T-helper 17 cell (primary cell): ENCODE data around the gene CACNA2D2. TPM values are rescaled to one million over a fixed set of nuclear protein-coding genes. Genes with fewer than 3 reads are reported as not detected.

Experiments used
- ATAC-seq: fragments of 150-1000 bp; cut with Tn5 transposase; 2 replicates; pipeline ENCODE4 v1.10.0; 2021; ENCODE audit warnings: mild to moderate bottlenecking, moderate library complexity
- DNase-seq, 3 donors: peaks; one replicate each; pipeline versions ENCODE4 v3.0.0 to v3.0.0-alpha.2; 2020 to 2021
- H3K9me3 ChIP-seq: one replicate; pipeline ENCODE4 v1.7.0; 2013; ENCODE audit warnings: low read length, mild to moderate bottlenecking; ENCODE audit not compliant: control insufficient read depth, poor library complexity, severe bottlenecking
- H3K27ac Mint-ChIP-seq: one replicate; pipeline ENCODE4 v1.8.0; 2022; ENCODE audit warnings: mild to moderate bottlenecking, moderate library complexity, mixed read lengths
- H3K27me3 Mint-ChIP-seq: one replicate; pipeline ENCODE4 v1.8.0; 2022; ENCODE audit warnings: mixed read lengths
- H3K36me3 Mint-ChIP-seq: one replicate; pipeline ENCODE4 v1.8.0; 2022; ENCODE audit warnings: low read depth, mixed read lengths
- H3K4me1 Mint-ChIP-seq: one replicate; pipeline ENCODE4 v1.8.0; 2022; ENCODE audit warnings: mild to moderate bottlenecking, mixed read lengths
- H3K4me3 Mint-ChIP-seq: one replicate; pipeline ENCODE4 v1.8.0; 2022; ENCODE audit warnings: mild to moderate bottlenecking, moderate library complexity, mixed read lengths
- total RNA-seq, 4 donors: library from RNA in 2 of 4; stranded (reverse) in 2 of 4; gene quantifications; one replicate each; pipeline ENCODE4 v1.2.3 and lab custom pipeline; 2022 to 2026

The CACNA2D2 gene
- total RNA-seq, 2 donors from 2014 or later: 2.2 to 3.5 TPM

- no peaks in the 10 kb centered on the region for H3K27me3 Mint-ChIP-seq
- peaks cover 2% of the 10 kb centered on the region for H3K36me3 Mint-ChIP-seq
- H3K27ac Mint-ChIP-seq: peak overlapping the region; percentile 99
- DNase-seq (no peak), ATAC-seq (no peak)
- H3K4me1 Mint-ChIP-seq: peaks cover 32% of the 10 kb centered on the region
- H3K4me3 Mint-ChIP-seq: peak overlapping the region; percentile 95
- H3K9me3 ChIP-seq: no peaks in the 10 kb centered on the region
Observed at GRCh38 chr3:50350213-50350526, 153.3 kb downstream of the CACNA2D2 start.

DNA sequence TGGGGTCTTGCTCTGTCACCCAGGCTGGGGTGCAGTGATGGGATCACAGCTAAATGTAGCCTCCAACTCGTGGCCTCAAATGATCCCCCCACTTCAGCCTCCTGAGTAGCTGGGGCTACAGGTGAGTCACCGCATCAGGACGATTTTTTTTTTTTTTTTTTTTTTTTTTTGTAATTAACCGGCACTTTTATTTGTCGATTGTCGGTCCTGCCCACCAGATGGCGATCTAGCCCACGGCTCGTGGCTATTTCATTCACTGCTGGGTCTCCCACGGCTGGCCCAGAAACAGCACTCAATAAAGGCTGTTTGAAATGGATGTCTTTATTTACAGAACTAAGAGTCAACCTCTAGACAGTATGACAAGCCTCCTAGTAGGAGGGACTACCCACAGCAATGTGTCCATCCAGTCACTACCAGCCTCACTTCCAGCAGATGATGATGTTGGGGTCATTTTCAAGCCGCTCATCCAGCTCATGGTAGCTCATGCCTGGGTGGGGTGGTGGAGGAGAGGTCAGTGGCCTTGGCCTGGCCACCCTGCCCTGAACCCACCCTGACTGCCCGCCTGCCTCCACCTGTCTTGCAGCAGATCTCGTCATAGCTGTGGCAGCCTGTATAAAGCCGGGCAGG lies 156.1 kb downstream of the CACNA2D2 start:
- peaks cover 2% of the 10 kb centered on the region for H3K36me3 Mint-ChIP-seq
- no peaks in the 10 kb centered on the region for H3K9me3 ChIP-seq
- no peak overlapping the region for H3K27ac Mint-ChIP-seq
- DNase-seq (peak; percentile 64 to 68 (median 64)), ATAC-seq (peak; percentile 16)
- no peak overlapping the region for H3K4me3 Mint-ChIP-seq
- H3K4me1 Mint-ChIP-seq: peaks cover 35% of the 10 kb centered on the region
- no peaks in the 10 kb centered on the region for H3K27me3 Mint-ChIP-seq

GRCh38 chr3:50345586-50346234 lies 157.7 kb downstream of the CACNA2D2 start, which contains the start of gene ZMYND10:
Gene ZMYND10 (minus strand): TSS chr3:50345732. CDS start chr3:50345579, 153 bp downstream.
- H3K36me3 Mint-ChIP-seq: peaks cover 2% of the 10 kb centered on the region
- H3K4me3 Mint-ChIP-seq: peak within 1 kb of the TSS; percentile 85
- ATAC-seq (peak; percentile 40), DNase-seq (peak; percentile 70 to 75 (median 70))
- H3K4me1 Mint-ChIP-seq: peaks cover 34% of the 10 kb centered on the region
- no peaks in the 10 kb centered on the region for H3K27me3 Mint-ChIP-seq
- H3K9me3 ChIP-seq: no peaks in the 10 kb centered on the region
- H3K27ac Mint-ChIP-seq: peak within 1 kb of the TSS; percentile 24

GRCh38 chr3:50345008-50345407 lies 158.4 kb downstream of the CACNA2D2 start:
- H3K36me3 Mint-ChIP-seq: peaks cover under 1% of the 10 kb centered on the region
- H3K9me3 ChIP-seq: no peaks in the 10 kb centered on the region
- peaks cover 28% of the 10 kb centered on the region for H3K4me1 Mint-ChIP-seq
- H3K27ac Mint-ChIP-seq: no peak overlapping the region
- ATAC-seq (no peak), DNase-seq (no peak)
- H3K27me3 Mint-ChIP-seq: no peaks in the 10 kb centered on the region
- peak overlapping the region; percentile 59 for H3K4me3 Mint-ChIP-seq

DNA sequence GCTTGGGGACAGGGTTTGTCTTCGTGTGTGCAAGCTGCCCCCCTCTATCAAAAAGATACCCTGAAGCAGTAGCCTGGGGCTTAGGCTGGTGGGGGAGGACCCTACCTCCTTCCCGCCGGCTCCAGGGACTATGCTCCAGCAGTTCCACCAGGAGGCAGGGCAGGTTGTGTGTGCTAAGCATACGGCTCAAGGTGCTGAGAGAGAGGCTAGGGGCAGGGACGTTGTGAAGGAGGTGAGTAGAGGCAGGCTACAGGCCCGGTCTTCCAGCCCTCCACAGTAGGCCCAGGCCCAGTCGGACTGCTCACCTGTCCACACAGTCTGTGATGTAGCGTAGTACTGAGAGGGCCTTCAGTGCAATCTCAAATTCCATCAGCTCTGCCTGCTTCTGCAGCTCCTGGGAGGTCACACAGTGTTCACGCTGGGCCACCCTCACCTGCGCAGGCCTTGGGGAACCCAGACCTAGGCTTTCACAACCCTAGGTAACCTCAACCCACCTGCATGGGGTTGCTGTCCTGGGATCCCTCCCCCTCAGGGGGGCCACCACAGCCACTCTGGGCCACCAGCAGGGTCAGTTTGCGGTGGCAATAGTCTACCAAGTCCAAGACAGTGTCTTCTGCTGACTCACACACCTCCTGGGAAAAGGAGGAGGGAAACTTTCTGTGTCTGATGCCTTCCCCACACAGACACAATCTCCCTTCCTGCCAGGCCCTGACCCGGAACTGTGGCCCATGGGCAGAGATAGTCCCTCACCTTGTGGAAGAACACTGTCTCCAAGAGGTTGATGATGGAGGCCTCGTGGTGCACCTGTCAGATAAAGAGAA lies 160.4 kb downstream of the CACNA2D2 start:
- Mint-ChIP-seq H3K36me3 (peaks cover 4% of the 10 kb centered on the region), H3K27me3 (no peaks in the 10 kb centered on the region), H3K4me1 (peaks cover 39% of the 10 kb centered on the region), H3K27ac (peak overlapping the region; percentile 99), H3K4me3 (no peak overlapping the region)
- DNase-seq: no peak
- no peak for ATAC-seq
- H3K9me3 ChIP-seq: no peaks in the 10 kb centered on the region

DNA sequence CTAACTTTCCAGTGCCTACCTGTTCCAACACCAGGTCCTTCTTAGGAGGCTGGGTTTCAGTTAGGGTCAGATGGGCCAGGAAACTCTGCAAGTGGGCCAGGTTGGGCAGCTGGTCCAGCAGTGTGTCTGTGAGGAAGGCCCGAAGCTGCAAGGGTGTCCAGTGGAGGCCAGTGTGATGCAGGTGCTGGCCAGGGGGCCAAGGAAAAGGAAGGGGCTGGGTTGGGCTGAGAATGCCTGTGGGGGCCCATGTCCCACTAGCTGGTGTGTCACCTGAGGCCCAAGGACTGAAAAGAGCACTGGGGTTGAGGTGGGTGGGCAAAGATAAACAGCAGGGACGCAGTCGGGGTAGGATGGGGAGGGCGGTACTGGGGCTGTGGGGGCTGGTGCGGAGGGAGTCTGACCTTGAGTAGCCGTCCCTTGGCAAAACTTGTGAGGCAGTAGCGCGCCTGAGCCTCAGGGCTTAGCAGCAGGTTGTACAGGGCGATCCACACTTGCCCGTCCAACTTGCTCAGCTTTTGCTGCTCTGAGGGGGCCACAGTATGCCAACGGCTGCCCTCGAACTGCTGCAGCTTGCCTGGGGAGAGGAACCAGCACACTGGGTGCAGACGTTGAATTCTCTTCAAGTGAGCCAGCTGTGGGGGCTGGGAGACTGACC lies 161.3 kb downstream of the CACNA2D2 start:
- H3K4me1 Mint-ChIP-seq: peaks cover 40% of the 10 kb centered on the region
- peaks cover 5% of the 10 kb centered on the region for H3K36me3 Mint-ChIP-seq
- ATAC-seq (no peak), DNase-seq (no peak)
- peak overlapping the region; percentile 41 for H3K4me3 Mint-ChIP-seq
- H3K27me3 Mint-ChIP-seq: no peaks in the 10 kb centered on the region
- peak overlapping the region; percentile 99 for H3K27ac Mint-ChIP-seq
- no peaks in the 10 kb centered on the region for H3K9me3 ChIP-seq

- DNase-seq: no peak
- Mint-ChIP-seq H3K27me3 (no peaks in the 10 kb centered on the region), H3K4me3 (peak overlapping the region; percentile 97), H3K27ac (peak overlapping the region; percentile 99), H3K36me3 (peaks cover 5% of the 10 kb centered on the region), H3K4me1 (peaks cover 41% of the 10 kb centered on the region)
- H3K9me3 ChIP-seq: no peaks in the 10 kb centered on the region
- ATAC-seq: no peak
Observed at GRCh38 chr3:50341537-50341936, 161.9 kb downstream of the CACNA2D2 start.

- H3K9me3 ChIP-seq: no peaks in the 10 kb centered on the region
- peak within 1 kb of the TSS; percentile 99 for H3K27ac Mint-ChIP-seq
- H3K4me3 Mint-ChIP-seq: peak within 1 kb of the TSS; percentile 97
- ATAC-seq (peak; percentile 17), DNase-seq (peak in 2 of 3 donors; percentile 61 to 62)
- H3K27me3 Mint-ChIP-seq: no peaks in the 10 kb centered on the region
- peaks cover 45% of the 10 kb centered on the region for H3K4me1 Mint-ChIP-seq
- peaks cover 5% of the 10 kb centered on the region for H3K36me3 Mint-ChIP-seq
Observed at GRCh38 chr3:50340448-50341329, 162.7 kb downstream of the CACNA2D2 start, which contains the start of gene RASSF1. Gene RASSF1 (minus strand): TSS chr3:50340836. CDS start chr3:50340805, 31 bp downstream.

- no peak for DNase-seq
- no peaks in the 10 kb centered on the region for H3K9me3 ChIP-seq
- no peak for ATAC-seq
- Mint-ChIP-seq H3K4me1 (peaks cover 50% of the 10 kb centered on the region), H3K27ac (peak overlapping the region; percentile 99), H3K27me3 (no peaks in the 10 kb centered on the region), H3K4me3 (peak overlapping the region; percentile 97), H3K36me3 (peaks cover 5% of the 10 kb centered on the region)
Observed at GRCh38 chr3:50340147-50340447, 163.3 kb downstream of the CACNA2D2 start.

DNA sequence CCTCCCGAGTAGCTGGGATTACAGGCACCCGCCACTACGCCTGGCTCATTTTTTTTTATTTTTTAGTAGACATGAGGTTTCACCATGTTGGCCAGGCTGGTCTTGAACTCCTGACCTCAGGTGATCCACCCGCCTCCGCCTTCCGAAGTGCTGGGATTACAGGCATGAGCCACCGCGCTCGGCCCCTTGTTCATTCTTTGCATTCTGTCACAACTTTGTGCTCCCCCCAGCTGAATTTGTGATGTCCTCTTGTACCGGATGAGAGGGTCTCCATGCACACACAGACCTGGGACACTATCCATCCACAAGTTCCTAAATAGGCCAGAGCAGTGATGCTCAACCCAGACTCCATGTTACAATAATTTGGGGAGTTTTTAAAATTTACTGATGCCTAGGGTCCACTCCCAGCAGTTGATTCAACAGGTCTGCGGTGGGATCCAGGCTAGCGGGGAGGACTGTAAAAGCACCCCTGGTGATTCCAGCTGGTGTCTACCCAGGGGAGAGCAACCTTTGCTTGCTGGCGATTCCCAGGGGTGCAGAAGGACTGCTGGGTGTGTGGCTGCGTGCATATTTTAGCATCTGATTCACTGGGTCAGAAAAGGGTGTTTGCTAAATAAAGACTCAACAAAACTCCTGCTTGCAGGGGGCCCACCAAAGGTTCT lies 163.8 kb downstream of the CACNA2D2 start:
- ATAC-seq (no peak), DNase-seq (no peak)
- Mint-ChIP-seq H3K27ac (peak overlapping the region; percentile 99), H3K4me1 (peaks cover 51% of the 10 kb centered on the region), H3K4me3 (peak overlapping the region; percentile 97), H3K36me3 (peaks cover 5% of the 10 kb centered on the region), H3K27me3 (no peaks in the 10 kb centered on the region)
- H3K9me3 ChIP-seq: no peaks in the 10 kb centered on the region

- DNase-seq (no peak), ATAC-seq (no peak)
- Mint-ChIP-seq H3K36me3 (peaks cover 5% of the 10 kb centered on the region), H3K27me3 (no peaks in the 10 kb centered on the region), H3K4me3 (peak overlapping the region; percentile 97), H3K4me1 (peaks cover 55% of the 10 kb centered on the region), H3K27ac (peak overlapping the region; percentile 99)
- H3K9me3 ChIP-seq: no peaks in the 10 kb centered on the region
Observed at GRCh38 chr3:50338965-50339364, 164.5 kb downstream of the CACNA2D2 start.
